IPS DF 6.9 (cell line): ENCODE data around the gene PLXNB2.
A peak's percentile ranks its signal among the peaks of the same experiment; 100 is the strongest.

Source experiments
- DNase-seq: peaks from one replicate; pipeline ENCODE4 v3.0.0-alpha.2; 2013; ENCODE audit warnings: low read depth, low spot score
- H3K27ac ChIP-seq: one replicate; pipeline ENCODE4 v1.5.1; 2013; ENCODE audit warnings: low read length, control low read depth
- H3K27me3 ChIP-seq: 2 replicates; pipeline ENCODE4 v1.6.1; 2013; ENCODE audit warnings: mild to moderate bottlenecking, low read length; ENCODE audit not compliant: control insufficient read depth, insufficient read depth
- H3K36me3 ChIP-seq: 2 replicates; pipeline ENCODE4 v1.6.1; 2013; ENCODE audit warnings: low read length; ENCODE audit not compliant: control insufficient read depth, insufficient read depth
- H3K4me1 ChIP-seq: 2 replicates; pipeline ENCODE4 v1.6.1; 2013; ENCODE audit warnings: low read length; ENCODE audit not compliant: control insufficient read depth, insufficient read depth
- H3K4me3 ChIP-seq: 2 replicates; pipeline ENCODE4 v1.5.1; 2013; ENCODE audit warnings: mild to moderate bottlenecking, low read length
- H3K9me3 ChIP-seq: 2 replicates; pipeline ENCODE4 v1.6.1; 2013; ENCODE audit warnings: low read length, inconsistent platforms; ENCODE audit not compliant: control insufficient read depth, insufficient read depth
- WGBS: extraction: QIAGEN DNeasy Blood & Tissue Kit; methylation state at CpG from one replicate; pipeline ENCODE4 v1.1.7; 2013; ENCODE audit warnings: mixed read lengths, missing lambda C conversion rate; ENCODE audit not compliant: insufficient read length, insufficient coverage; 5-methylcytosine and 5-hydroxymethylcytosine counted together

Gene PLXNB2

DNA sequence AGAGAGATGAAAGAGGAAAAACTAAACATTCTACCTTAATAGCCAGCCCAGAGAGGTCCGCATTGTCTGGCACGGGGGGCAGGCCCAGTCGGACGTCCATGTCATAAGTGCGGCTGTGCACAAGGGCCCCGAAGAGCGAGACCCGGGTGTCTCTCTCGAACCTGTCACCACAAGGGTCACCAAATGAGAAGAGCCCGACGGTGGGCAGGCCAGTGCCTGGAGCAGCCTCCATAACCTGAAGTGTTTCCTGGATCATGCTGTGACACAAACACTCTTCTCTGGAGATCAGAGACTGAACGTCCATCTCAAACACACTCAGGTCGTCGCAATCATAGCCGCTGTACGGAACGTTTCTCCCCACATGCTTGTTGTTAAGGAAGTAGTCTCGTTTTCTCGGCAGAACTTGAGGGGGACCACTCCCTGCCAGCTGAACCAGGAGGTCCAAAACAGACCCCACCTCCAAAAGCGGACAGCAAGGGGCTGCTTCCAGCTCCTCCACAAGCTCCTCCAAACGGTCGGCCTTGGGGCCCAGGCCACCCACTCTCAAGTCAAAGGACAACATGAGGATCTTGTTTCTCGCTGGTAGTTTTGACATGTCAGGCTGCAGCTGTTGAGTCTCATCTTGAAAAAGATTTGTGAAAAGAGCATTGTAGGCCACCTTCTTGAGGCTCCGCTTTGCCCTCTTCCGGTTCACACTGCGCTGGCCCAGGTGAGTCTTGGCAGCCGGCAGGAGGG is 63.6 kb downstream of the PLXNB2 start:
- Histone ChIP-seq H3K36me3 (peaks cover 3% of the 10 kb centered on the region; the same call in 1 of the 2 replicates), H3K9me3 (no peaks in the 10 kb centered on the region), H3K4me3 (peak overlapping the region; percentile 92; the same call in 1 of the 2 replicates), H3K27me3 (no peaks in the 10 kb centered on the region), H3K4me1 (peaks cover 1% of the 10 kb centered on the region; the same call in 1 of the 2 replicates), H3K27ac (no peak overlapping the region)
- DNase-seq, result no peak
- no CpG with 5 or more reads among the region's 27 CpGs for WGBS

- WGBS, result no CpG with 5 or more reads among the region's 14 CpGs
- peaks cover 3% of the 10 kb centered on the region; the same call in 1 of the 2 replicates for H3K36me3 ChIP-seq
- H3K27ac ChIP-seq, result no peak overlapping the region
- no peak overlapping the region for H3K4me3 ChIP-seq
- DNase-seq, result no peak
- H3K4me1 ChIP-seq, result peaks cover under 1% of the 10 kb centered on the region; the same call in 1 of the 2 replicates
- no peaks in the 10 kb centered on the region for H3K27me3 ChIP-seq
- no peaks in the 10 kb centered on the region for H3K9me3 ChIP-seq
These were observed 65.0 kb downstream of the PLXNB2 start for GRCh38 chr22:50242406-50242949.

- DNase-seq, result no peak
- H3K4me3 ChIP-seq, result no peak overlapping the region
- WGBS, result no CpG with 5 or more reads among the region's 9 CpGs
- H3K9me3 ChIP-seq, result no peaks in the 10 kb centered on the region
- H3K27ac ChIP-seq, result no peak overlapping the region
- H3K36me3 ChIP-seq, result no peaks in the 10 kb centered on the region
- H3K4me1 ChIP-seq, result peaks cover 2% of the 10 kb centered on the region; the same call in 1 of the 2 replicates
- H3K27me3 ChIP-seq, result no peaks in the 10 kb centered on the region
These were observed 68.7 kb downstream of the PLXNB2 start for GRCh38 chr22:50238755-50239154.

DNA sequence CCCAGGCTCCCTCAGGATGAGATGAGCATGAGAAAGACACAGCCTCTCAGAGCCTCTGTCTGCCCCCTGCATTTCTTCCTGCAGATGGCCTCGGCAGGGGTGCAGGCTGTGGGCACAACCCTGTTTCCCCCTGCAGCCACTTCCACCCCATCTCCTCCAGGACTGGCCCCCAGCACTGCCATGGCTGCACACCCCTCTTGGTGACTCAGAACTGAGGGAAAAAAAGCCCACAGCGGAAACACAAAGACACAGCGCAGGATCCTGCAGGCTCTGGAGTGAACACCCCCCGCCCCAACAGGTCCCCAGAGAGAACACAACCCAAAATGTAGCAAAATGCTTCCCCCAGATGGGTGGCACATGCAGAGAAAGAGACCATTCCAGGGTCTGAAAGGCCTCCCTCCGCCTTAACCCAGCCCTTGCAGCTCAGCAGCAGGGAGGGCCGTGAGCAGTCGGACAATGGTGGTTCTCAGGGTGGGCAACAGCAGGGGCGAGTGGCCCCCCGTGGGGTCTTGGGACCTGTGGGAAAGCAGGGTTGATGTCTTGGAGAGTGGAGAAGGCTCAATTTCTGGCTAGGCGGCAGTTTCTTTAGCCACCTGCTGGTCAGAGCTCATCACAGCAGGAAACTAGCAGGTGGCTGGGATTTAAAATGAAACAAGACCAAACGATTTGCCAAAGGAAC is 70.6 kb downstream of the PLXNB2 start:
- WGBS, result no CpG with 5 or more reads among the region's 11 CpGs
- no peak for DNase-seq
- Histone ChIP-seq H3K27me3 (no peaks in the 10 kb centered on the region), H3K27ac (no peak overlapping the region), H3K9me3 (no peaks in the 10 kb centered on the region), H3K4me1 (0 out of 2 replicates have a peak, but pooled peaks cover 2% of the 10 kb centered on the region), H3K4me3 (no peak overlapping the region), H3K36me3 (0 out of 2 replicates have a peak, but pooled peaks cover 2% of the 10 kb centered on the region)

GRCh38 chr22:50233223-50233622 is 74.2 kb downstream of the PLXNB2 start:
- WGBS, result no CpG with 5 or more reads among the region's 18 CpGs
- Histone ChIP-seq H3K36me3 (0 out of 2 replicates have a peak, but pooled peaks cover 2% of the 10 kb centered on the region), H3K9me3 (no peaks in the 10 kb centered on the region), H3K27me3 (no peaks in the 10 kb centered on the region), H3K4me1 (0 out of 2 replicates have a peak, but pooled peaks cover 2% of the 10 kb centered on the region), H3K4me3 (no peak overlapping the region), H3K27ac (no peak overlapping the region)
- no peak for DNase-seq

DNA sequence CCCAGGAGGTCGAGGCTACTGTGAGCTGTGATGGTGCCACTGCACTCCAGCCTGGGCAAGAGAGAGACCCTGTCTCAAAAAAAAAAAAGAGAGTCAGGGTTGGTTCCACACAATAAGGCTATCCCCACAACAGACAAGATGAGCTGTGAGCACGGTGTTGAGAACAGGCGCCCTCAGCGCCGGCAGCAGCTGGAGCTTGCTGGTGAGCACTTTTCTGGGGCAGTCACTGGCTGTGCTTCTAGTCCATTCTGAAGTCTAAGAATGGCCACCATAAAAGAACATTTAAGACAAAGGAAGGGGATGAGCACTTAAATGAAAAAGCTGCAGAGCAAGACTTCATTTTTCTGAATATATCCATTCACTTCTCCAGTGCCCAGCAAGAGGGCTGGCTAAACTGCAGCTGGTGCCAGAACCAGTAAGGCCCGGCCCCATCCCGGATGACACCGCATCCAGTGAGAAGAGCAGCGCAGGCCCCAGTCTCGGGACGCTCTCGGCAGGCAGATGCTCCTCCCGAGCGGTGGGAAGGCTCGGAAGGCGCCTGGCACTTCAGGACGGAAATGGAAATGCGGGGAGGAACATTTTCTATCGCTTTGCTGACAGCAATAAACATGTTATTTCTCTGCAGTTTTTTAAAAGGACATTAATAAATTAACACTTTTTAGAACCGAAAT is 74.8 kb downstream of the PLXNB2 start:
- no peaks in the 10 kb centered on the region for H3K27me3 ChIP-seq
- no CpG with 5 or more reads among the region's 20 CpGs for WGBS

DNA sequence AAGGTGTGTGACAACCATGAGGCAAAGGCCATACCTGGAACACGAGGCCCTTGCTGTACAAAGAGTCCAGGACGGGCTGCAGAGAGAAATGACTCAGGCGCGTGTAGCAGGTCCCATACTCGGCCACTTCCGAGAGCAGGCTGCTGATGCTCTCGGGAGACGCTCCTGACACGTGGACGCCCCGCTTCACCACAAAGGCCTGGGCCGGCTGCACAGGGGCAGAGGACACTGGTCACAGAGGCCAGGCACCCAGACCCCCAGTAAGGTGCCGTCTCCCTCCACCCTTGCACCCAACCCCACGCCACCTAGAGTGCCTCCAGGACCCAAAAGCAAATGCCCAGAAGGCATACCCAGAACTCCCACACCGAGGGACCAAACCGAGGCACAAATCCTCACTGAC is 78.1 kb downstream of the PLXNB2 start:
- WGBS, result no CpG with 5 or more reads among the region's 16 CpGs
- H3K36me3 ChIP-seq, result peaks cover 9% of the 10 kb centered on the region

More for the DNA sequence above, 74.8 kb downstream of the PLXNB2 start:
- Histone ChIP-seq H3K9me3 (no peaks in the 10 kb centered on the region), H3K4me1 (0 out of 2 replicates have a peak, but pooled peaks cover 2% of the 10 kb centered on the region), H3K36me3 (0 out of 2 replicates have a peak, but pooled peaks cover 2% of the 10 kb centered on the region), H3K4me3 (no peak overlapping the region), H3K27ac (no peak overlapping the region)
- DNase-seq, result no peak

DNA sequence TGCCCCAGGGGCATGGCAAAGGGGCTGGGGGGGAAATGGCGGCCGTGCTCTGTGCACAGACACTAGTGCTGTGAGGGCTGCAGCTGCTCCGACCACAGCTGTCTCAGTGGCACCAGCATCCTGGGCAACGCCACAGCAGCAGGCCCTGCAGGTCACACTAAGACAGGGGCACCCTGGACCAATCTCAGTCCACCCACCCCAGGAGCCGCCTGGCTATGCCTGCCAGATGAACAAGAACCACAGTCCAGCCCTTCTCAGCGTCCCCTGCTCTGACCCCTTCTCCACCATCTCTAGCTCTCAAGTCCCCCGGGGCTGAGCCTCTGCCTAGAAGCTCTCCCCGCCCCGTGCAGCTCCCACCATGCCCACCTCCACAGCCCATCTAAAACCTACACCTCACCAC is 79.1 kb downstream of the PLXNB2 start:
- no peak overlapping the region for H3K4me3 ChIP-seq
- H3K4me1 ChIP-seq, result no peaks in the 10 kb centered on the region
- no peaks in the 10 kb centered on the region for H3K9me3 ChIP-seq
- no peaks in the 10 kb centered on the region for H3K27me3 ChIP-seq
- WGBS, result no CpG with 5 or more reads among the region's 9 CpGs
- no peak for DNase-seq
- H3K36me3 ChIP-seq, result peaks cover 9% of the 10 kb centered on the region
- H3K27ac ChIP-seq, result no peak overlapping the region

More for the DNA sequence above, 78.1 kb downstream of the PLXNB2 start:
- Histone ChIP-seq H3K9me3 (no peaks in the 10 kb centered on the region), H3K4me3 (no peak overlapping the region; the same call in 1 of the 2 replicates), H3K27me3 (no peaks in the 10 kb centered on the region), H3K27ac (no peak overlapping the region), H3K4me1 (no peaks in the 10 kb centered on the region)
- DNase-seq, result no peak

DNA sequence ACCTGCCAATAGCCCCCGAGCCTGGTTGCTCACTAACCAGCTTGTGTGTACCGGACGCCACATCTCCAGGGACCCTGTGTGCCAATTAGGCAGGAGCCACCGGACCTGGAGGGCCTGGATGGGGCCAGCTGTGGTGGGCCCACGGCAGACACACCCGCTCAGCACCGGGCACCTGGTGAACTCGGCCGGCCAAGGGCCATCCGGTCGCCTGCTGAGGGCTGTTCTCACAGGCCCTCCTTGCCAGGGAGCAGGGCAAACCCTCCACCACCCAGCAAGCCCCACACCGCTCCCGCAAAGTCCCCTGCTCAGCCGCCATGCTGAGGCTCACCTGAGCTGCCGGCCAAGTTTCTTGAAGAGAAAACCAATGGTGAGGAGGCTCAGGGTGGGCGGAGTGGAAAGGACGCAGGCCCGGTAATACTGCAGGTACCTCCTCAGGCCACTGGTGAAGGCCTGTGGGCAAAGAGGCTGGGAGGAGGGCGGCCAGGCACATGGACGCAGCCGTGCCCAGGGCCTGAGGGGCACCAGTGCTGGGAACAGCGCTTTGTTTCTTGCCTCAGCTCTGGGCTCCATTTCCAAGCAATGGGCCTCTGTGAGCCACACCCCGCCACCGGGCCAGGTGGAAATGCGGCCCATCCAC is 79.7 kb downstream of the PLXNB2 start:
- Histone ChIP-seq H3K27ac (no peak overlapping the region), H3K9me3 (no peaks in the 10 kb centered on the region), H3K36me3 (peaks cover 7% of the 10 kb centered on the region), H3K4me3 (no peak overlapping the region), H3K27me3 (no peaks in the 10 kb centered on the region), H3K4me1 (no peaks in the 10 kb centered on the region)
- no peak for DNase-seq
- WGBS, result no CpG with 5 or more reads among the region's 25 CpGs

- Histone ChIP-seq H3K27ac (no peak overlapping the region), H3K4me1 (no peaks in the 10 kb centered on the region), H3K9me3 (no peaks in the 10 kb centered on the region), H3K4me3 (no peak overlapping the region), H3K36me3 (peaks cover 10% of the 10 kb centered on the region), H3K27me3 (no peaks in the 10 kb centered on the region)
- no peak for DNase-seq
- no CpG with 5 or more reads among the region's 18 CpGs for WGBS
These were observed 80.6 kb downstream of the PLXNB2 start for GRCh38 chr22:50226875-50227165.
